ENCODE measurements around the gene IGF1R.

IGF1R gene

GRCh38 chr15:98758224-98758623, 109.9 kb downstream of the IGF1R start:
- Histone ChIP-seq H3K27me3 (ENCODE audit: insufficient read depth, poor library complexity, severe bottlenecking) (no peaks in the 10 kb centered on the region), H3K27ac (ENCODE audit: poor library complexity, severe bottlenecking) (peak overlapping the region; percentile 48), H3K9me3 (ENCODE audit: severe bottlenecking) (no peaks in the 10 kb centered on the region), H3K36me3 (ENCODE audit: low read depth) (no peaks in the 10 kb centered on the region), H3K4me3 (ENCODE audit: severe bottlenecking) (no peak overlapping the region), H3K4me1 (ENCODE audit: insufficient read depth, poor library complexity, severe bottlenecking) (peaks cover 49% of the 10 kb centered on the region)
- TF ChIP-seq CTCF (IDR thresholded peaks at IDR 0.05; ENCODE audit: poor library complexity, severe bottlenecking) = no peak
- ATAC-seq (ENCODE audit: low read depth) (no peak), DNase-seq (ENCODE audit: low spot score) (no peak)

GRCh38 chr15:98759277-98759676, 110.9 kb downstream of the IGF1R start:
- Histone ChIP-seq H3K27me3 (ENCODE audit: insufficient read depth, poor library complexity, severe bottlenecking) (no peaks in the 10 kb centered on the region), H3K4me1 (ENCODE audit: insufficient read depth, poor library complexity, severe bottlenecking) (peaks cover 53% of the 10 kb centered on the region), H3K27ac (ENCODE audit: poor library complexity, severe bottlenecking) (peak overlapping the region; percentile 48), H3K4me3 (ENCODE audit: severe bottlenecking) (no peak overlapping the region), H3K9me3 (ENCODE audit: severe bottlenecking) (no peaks in the 10 kb centered on the region), H3K36me3 (ENCODE audit: low read depth) (no peaks in the 10 kb centered on the region)
- TF ChIP-seq CTCF (IDR thresholded peaks at IDR 0.05; ENCODE audit: poor library complexity, severe bottlenecking) = no peak
- DNase-seq (ENCODE audit: low spot score) = no peak
- ATAC-seq (ENCODE audit: low read depth) = no peak

- H3K27me3 ChIP-seq (ENCODE audit: insufficient read depth, poor library complexity, severe bottlenecking) = no peaks in the 10 kb centered on the region
- H3K4me1 ChIP-seq (ENCODE audit: insufficient read depth, poor library complexity, severe bottlenecking) = peaks cover 43% of the 10 kb centered on the region
- DNase-seq (ENCODE audit: low spot score) = peak; percentile 86
- no peaks in the 10 kb centered on the region for H3K9me3 ChIP-seq (ENCODE audit: severe bottlenecking)
- peak; percentile 83 for ATAC-seq (ENCODE audit: low read depth)
- no peaks in the 10 kb centered on the region for H3K36me3 ChIP-seq (ENCODE audit: low read depth)
- no peak overlapping the region for H3K4me3 ChIP-seq (ENCODE audit: severe bottlenecking)
- no peak for TF ChIP-seq CTCF (IDR thresholded peaks at IDR 0.05; ENCODE audit: poor library complexity, severe bottlenecking)
- H3K27ac ChIP-seq (ENCODE audit: poor library complexity, severe bottlenecking) = peak overlapping the region; percentile 48
Observed at GRCh38 chr15:98760112-98760826, 111.9 kb downstream of the IGF1R start.

- TF ChIP-seq CTCF (IDR thresholded peaks at IDR 0.05; ENCODE audit: poor library complexity, severe bottlenecking) = no peak
- peaks cover 36% of the 10 kb centered on the region for H3K4me1 ChIP-seq (ENCODE audit: insufficient read depth, poor library complexity, severe bottlenecking)
- H3K27me3 ChIP-seq (ENCODE audit: insufficient read depth, poor library complexity, severe bottlenecking) = no peaks in the 10 kb centered on the region
- H3K27ac ChIP-seq (ENCODE audit: poor library complexity, severe bottlenecking) = peak overlapping the region; percentile 48
- DNase-seq (ENCODE audit: low spot score) = no peak
- no peak overlapping the region for H3K4me3 ChIP-seq (ENCODE audit: severe bottlenecking)
- peak; percentile 24; the same call in 2 of the 3 replicates for ATAC-seq (ENCODE audit: low read depth)
- H3K36me3 ChIP-seq (ENCODE audit: low read depth) = no peaks in the 10 kb centered on the region
- H3K9me3 ChIP-seq (ENCODE audit: severe bottlenecking) = no peaks in the 10 kb centered on the region
Observed at GRCh38 chr15:98760975-98761374, 112.6 kb downstream of the IGF1R start.

- Histone ChIP-seq H3K4me3 (ENCODE audit: severe bottlenecking) (no peak overlapping the region), H3K27ac (ENCODE audit: poor library complexity, severe bottlenecking) (peak overlapping the region; percentile 1), H3K9me3 (ENCODE audit: severe bottlenecking) (no peaks in the 10 kb centered on the region), H3K27me3 (ENCODE audit: insufficient read depth, poor library complexity, severe bottlenecking) (no peaks in the 10 kb centered on the region), H3K36me3 (ENCODE audit: low read depth) (no peaks in the 10 kb centered on the region), H3K4me1 (ENCODE audit: insufficient read depth, poor library complexity, severe bottlenecking) (peaks cover 29% of the 10 kb centered on the region)
- TF ChIP-seq CTCF (IDR thresholded peaks at IDR 0.05; ENCODE audit: poor library complexity, severe bottlenecking) = no peak
- ATAC-seq (ENCODE audit: low read depth) (no peak), DNase-seq (ENCODE audit: low spot score) (no peak)
Observed at GRCh38 chr15:98763179-98763578, 114.8 kb downstream of the IGF1R start.
